Tibial nerve (tissue), 4 donors: ENCODE results near the gene RALB. TPM values are rescaled to one million over a fixed set of nuclear protein-coding genes. Genes with fewer than 3 reads are reported as not detected.

Experiments used
- DNase-seq, 2 donors: peaks; one replicate each; pipeline ENCODE4 v3.0.0-alpha.2; 2019; ENCODE audit warnings: low spot score in 2 of 2
- H3K27ac ChIP-seq, 4 donors: fragments of 200-600 bp; sonication (generic) in 3 of 4; one replicate each; pipeline ENCODE4 v1.5.1; 2017 to 2019; ENCODE audit warnings: mild to moderate bottlenecking in 1 of 4
- H3K27me3 ChIP-seq, 2 donors: fragments of 200-600 bp; sonication (generic) in 1 of 2; one replicate each; pipeline versions ENCODE4 v1.5.1 to v1.6.0; 2017 to 2019
- H3K36me3 ChIP-seq, 3 donors: fragments of 200-600 bp; sonication (generic); one replicate each; pipeline ENCODE4 v1.5.1; 2018 to 2019
- H3K4me1 ChIP-seq, 4 donors: fragments of 200-600 bp; sonication (generic) in 3 of 4; one replicate each; pipeline ENCODE4 v1.5.1; 2017 to 2019
- H3K4me3 ChIP-seq, 4 donors: fragments of 200-600 bp; sonication (generic) in 3 of 4; one replicate each; pipeline ENCODE4 v1.5.1; 2017 to 2019; ENCODE audit warnings: mild to moderate bottlenecking in 1 of 4, moderate library complexity in 1 of 4
- H3K9me3 ChIP-seq, 4 donors: fragments of 200-600 bp; sonication (generic) in 3 of 4; one replicate each; pipeline ENCODE4 v1.5.1; 2017 to 2019
- CTCF ChIP-seq, 5 experiments: fragments of 200-600 bp in 3 of 5; fragments of 450-650 bp in 2 of 5; sonication (generic) in 3 of 5; IDR thresholded peaks; one replicate each; pipeline ENCODE4 v1.5.1; 2016 to 2019; ENCODE audit warnings: antibody characterized with exemption in 5 of 5, mild to moderate bottlenecking in 3 of 5, moderate library complexity in 2 of 5
- EP300 ChIP-seq, 2 donors: sonication (generic); formaldehyde crosslinking; IDR thresholded peaks; one replicate each; pipeline ENCODE4 v1.6.1; 2017; ENCODE audit warnings: antibody characterized with exemption in 2 of 2, mild to moderate bottlenecking in 1 of 2
- POLR2A ChIP-seq, 2 donors: fragments of 450-650 bp; IDR thresholded peaks; one replicate each; pipeline ENCODE4 v1.6.1; 2017; ENCODE audit warnings: antibody characterized with exemption in 2 of 2, mild to moderate bottlenecking in 2 of 2, moderate library complexity in 2 of 2
- WGBS, 2 donors: methylation state at CpG; one replicate each; pipeline ENCODE4 v1.1.5; 2018; 5-methylcytosine and 5-hydroxymethylcytosine counted together
- total RNA-seq, 4 donors: library from RNA; depleted of rRNA; stranded (reverse); fragments of >200 nt; gene quantifications; one replicate each; pipeline ENCODE4 v1.1.0, GENCODE V29; 2016

Gene RALB
- total RNA-seq, 4 donors from 2014 or later = 35.1 to 40.4 (median 39.8) TPM

GRCh38 chr2:120204945-120205670 is 47.5 kb upstream of the RALB start:
- Histone ChIP-seq H3K27me3 (no peaks in the 10 kb centered on the region), H3K4me3 (no peak overlapping the region), H3K4me1 (no peaks in the 10 kb centered on the region), H3K9me3 (no peaks in the 10 kb centered on the region), H3K36me3 (no peaks in the 10 kb centered on the region), H3K27ac (no peak overlapping the region)
- TF ChIP-seq EP300 (IDR thresholded peaks at IDR 0.05) (no peak), POLR2A (IDR thresholded peaks at IDR 0.05) (no peak), CTCF (IDR thresholded peaks at IDR 0.05) (no peak)
- WGBS, 2 donors = 78 to 93% methylated on average over 10 to 11 of the region's 12 CpGs
- no peak for DNase-seq

GRCh38 chr2:120206022-120206581 is 46.5 kb upstream of the RALB start:
- TF ChIP-seq CTCF (IDR thresholded peaks at IDR 0.05) = peak in 1 of 5 experiments; percentile 17
- TF ChIP-seq EP300 (IDR thresholded peaks at IDR 0.05) = no peak
- H3K36me3 ChIP-seq = no peaks in the 10 kb centered on the region
- no peaks in the 10 kb centered on the region for H3K27me3 ChIP-seq
- no peaks in the 10 kb centered on the region for H3K9me3 ChIP-seq
- no peak overlapping the region for H3K27ac ChIP-seq
- 66 to 76% methylated on average over 4 to 6 of the region's 8 CpGs for WGBS, 2 donors
- no peaks in the 10 kb centered on the region for H3K4me1 ChIP-seq
- H3K4me3 ChIP-seq = no peak overlapping the region
- DNase-seq = no peak

- Histone ChIP-seq H3K27me3 (no peaks in the 10 kb centered on the region), H3K36me3 (no peaks in the 10 kb centered on the region), H3K27ac (no peak overlapping the region), H3K4me3 (no peak overlapping the region), H3K9me3 (no peaks in the 10 kb centered on the region), H3K4me1 (no peaks in the 10 kb centered on the region)
- DNase-seq = no peak
- TF ChIP-seq CTCF (IDR thresholded peaks at IDR 0.05) (no peak), EP300 (IDR thresholded peaks at IDR 0.05) (no peak), POLR2A (IDR thresholded peaks at IDR 0.05) (no peak)
- 89 to 93% methylated on average over 10 of the region's 10 CpGs for WGBS, 2 donors
Observed at GRCh38 chr2:120208381-120209353, 44.0 kb upstream of the RALB start.

GRCh38 chr2:120209427-120210269 is 43.0 kb upstream of the RALB start:
- Histone ChIP-seq H3K27ac (no peak overlapping the region), H3K27me3 (no peaks in the 10 kb centered on the region), H3K9me3 (no peaks in the 10 kb centered on the region), H3K4me1 (no peaks in the 10 kb centered on the region), H3K36me3 (no peaks in the 10 kb centered on the region), H3K4me3 (no peak overlapping the region)
- WGBS, 2 donors = 80 to 85% methylated on average over 11 to 12 of the region's 12 CpGs
- no peak for DNase-seq
- TF ChIP-seq POLR2A (IDR thresholded peaks at IDR 0.05) (no peak), CTCF (IDR thresholded peaks at IDR 0.05) (no peak), EP300 (IDR thresholded peaks at IDR 0.05) (no peak)
